Tongue (tissue), 2 donors: Measurements from ENCODE around the gene GSTT2B. TPM values are rescaled to one million over a fixed set of nuclear protein-coding genes. Genes with fewer than 3 reads are reported as not detected.
A peak's percentile ranks its signal among the peaks of the same experiment; 100 is the strongest.
"Not testable (repeated sequence)": the region's sequence is repeated elsewhere in the genome, so short reads cannot be mapped to it uniquely, and the experiment has no call there.

ENCODE experiments used
- DNase-seq: peaks from one replicate; pipeline ENCODE4 v3.0.0-alpha.2; 2015
- total RNA-seq: library from RNA; depleted of rRNA; stranded (reverse); fragments of >200 nt; gene quantifications from one replicate; pipeline ENCODE4 v1.2.3, GENCODE V29; 2014

GSTT2B gene
- total RNA-seq, 1 donor from 2014 or later = 5.8 TPM

DNA sequence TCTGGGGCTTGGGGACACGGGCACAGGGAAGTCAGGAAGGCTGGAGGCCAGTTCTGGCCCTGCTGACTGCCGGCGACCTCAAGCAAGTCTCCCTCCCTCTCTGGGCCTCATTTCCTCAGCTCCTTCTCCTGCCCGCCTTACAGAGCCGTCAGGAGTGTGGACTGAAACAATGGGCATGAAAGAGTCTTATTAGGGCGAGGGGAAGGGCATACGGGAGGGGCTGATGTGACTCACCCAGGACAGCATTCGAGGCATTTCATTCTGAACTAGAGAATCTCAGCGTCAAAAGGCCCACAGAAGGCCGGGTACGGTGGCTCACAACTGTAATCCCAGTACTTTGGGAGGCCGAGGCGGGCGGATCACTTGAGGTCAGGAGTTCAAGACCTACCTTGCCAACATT lies 20.8 kb downstream of the GSTT2B start:
- not testable (repeated sequence) for DNase-seq

DNA sequence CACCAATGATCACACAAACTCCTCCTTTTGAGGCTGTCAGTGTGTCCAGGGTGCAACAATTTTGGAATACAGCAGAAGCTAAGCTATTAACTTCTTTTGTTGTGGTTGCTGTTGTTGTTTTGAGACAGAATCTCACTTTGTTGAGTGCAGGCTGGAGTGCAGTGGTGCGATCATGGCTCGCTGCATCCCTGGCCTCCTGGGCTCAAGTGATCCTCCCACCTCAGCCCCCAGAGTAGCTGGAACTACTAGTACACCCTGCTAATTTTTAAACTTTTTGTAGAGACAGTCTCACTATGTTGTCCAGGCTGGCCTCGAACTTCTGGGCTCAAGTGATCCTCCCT lies 22.0 kb downstream of the GSTT2B start:
- no peak for DNase-seq

DNA sequence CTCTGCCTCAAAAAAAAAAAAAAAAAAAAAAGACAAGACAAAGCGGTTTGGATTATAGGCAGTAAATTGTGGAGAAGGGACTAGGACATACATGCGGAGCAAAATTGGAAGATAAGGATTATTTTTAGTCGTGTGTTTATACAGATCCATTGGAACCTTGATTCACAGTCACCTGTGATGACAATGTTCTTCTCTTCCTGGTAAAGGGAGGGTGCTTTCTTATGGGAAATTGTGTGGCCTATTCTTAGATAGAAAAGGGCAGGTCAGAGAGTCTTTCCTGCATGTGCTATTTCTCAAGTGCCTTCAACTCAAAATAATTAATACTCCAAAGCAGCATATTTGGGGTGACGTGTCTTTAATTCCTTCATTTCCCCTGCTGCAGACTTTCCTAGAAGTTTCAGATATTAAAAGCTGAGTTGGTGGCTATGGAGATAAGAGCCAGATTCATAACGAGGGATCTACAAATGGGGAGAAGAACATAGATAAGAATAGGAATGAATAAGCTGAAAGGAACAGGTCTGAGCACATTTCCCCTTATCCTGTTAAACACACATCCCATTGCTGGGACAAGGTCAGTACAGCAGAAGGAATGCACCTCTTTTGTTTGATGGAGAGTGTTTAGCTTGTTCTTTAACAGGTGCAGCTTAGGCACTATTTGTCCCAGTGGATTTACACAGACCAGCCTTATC lies 22.5 kb downstream of the GSTT2B start:
- no peak for DNase-seq

DNA sequence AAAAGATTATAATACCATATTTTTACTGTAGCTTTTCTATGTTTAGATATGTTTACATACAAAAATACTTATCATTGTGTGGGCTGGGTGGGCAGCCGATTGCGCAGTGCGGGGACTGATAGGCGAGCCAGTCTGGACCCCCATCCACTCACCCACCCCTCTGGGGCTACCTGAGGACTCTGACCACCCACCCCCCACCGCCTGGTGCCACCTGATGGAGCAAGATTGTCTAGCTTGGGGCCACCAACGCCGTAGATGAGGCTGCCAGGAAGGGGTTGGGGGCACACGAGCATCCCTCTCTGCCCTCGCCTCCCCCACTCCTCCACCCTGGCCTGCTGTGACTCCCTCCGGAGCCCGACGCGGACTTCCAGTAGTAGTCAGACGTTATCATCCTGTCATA lies 34.4 kb downstream of the GSTT2B start:
- no peak for DNase-seq

DNA sequence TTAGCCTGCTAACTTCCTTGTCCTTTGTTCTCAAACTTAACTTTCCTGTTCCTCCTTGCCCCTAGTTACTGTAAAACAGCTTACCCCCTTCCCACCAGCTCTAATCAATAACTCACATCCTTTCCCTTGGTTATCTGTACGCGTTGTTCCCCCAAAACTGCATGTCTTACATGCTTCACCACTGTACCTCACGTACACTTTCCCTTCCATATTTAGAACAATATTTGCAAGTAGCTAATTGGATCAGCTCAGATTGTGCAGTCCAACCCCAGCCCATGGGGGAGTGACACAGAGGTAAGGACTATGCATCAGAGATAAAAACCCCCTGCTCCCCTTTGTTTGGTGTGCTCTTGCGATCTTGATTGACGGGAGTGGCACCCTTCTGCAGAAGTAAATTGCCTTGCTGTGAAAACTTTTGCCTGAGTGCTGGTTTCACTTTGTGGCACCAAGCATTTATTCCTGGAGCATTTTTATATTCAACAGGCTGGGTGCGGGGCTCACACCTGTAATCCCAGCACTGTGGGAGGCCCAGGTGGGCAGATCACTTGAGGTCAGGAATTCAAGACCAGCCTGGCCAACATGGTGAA lies 35.9 kb downstream of the GSTT2B start:
- no peak for DNase-seq

DNA sequence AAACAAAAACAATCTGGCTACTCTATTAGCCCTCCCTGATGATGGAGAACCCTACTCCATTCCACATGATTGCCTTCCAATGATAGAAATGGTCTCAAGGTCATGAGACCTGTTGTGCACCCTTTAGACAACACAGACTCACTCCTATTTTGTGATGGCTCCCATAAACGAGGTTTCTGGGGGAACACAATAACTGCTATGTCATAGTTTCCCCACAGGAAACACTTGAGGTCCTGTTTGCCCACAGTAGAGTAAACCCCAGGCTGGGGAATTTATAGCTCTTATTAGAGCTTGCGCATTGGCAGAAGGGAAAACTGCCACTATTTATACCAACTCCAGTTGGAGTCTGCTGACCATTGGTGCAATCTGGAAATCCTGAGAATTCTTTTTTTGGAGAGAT lies 38.1 kb downstream of the GSTT2B start:
- DNase-seq = no peak

DNA sequence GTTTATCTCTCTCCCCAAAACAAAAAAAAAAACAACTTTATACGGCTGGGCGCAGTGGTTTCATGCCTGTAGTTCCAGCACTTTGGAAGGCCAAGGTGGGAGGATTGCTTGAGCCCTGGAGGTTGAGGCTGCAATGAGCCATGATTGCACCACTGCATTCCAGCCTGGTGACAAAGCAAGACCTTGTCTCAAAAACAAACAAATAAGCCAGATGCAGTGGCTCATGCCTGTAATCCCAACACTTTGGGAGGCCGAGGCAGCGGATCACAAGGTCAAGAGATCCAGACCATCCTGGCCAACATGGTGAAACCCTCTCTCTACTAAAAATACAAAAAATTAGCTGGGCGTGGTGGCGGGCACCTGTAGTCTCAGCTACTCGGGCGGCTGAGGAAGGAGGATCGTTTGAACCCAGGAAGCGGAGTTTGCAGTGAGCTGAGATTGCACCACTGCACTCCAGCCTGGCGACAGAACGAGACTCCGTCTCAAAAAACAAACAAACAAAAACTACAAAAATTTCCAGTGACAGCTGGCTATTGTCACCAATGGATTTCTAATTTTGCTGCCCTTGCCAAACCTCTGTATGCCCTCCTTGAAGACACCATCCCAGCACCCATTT lies 39.3 kb downstream of the GSTT2B start:
- DNase-seq = peak; percentile 0

DNA sequence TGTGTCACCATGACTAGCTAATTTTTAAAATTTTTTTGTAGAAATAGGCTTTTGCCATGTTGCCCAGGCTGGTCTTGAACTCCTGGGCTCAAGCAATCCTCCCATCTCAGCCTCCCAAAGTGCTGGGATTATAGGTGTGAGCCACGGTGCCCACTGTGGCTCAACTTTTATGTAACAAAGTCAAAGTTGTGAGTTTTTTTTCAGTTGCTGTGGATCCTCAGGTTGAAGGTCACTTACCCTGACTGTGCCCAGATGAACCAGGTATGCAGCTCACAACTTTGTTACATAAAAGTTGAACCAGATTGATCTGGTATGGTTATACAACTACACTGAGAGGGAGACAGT lies 40.8 kb downstream of the GSTT2B start:
- DNase-seq = peak; percentile 0

DNA sequence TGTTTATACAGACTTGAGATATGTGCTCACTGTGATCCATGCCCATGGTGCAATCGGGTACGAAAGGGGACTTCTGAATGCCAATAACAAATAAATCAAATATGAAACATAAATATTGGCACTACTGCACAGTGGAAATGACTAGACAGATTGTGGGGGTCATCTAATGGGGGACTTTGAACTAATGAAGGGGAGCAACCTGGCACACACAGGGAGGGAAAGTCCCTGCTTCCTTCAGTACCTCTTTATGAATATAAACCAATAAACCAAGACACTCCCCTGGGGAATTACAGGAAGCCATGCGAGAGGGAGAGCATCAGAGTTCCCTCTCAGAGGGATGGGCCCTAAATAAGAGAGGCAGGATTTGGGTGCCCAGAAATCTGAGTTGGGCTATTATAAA lies 45.7 kb downstream of the GSTT2B start:
- no peak for DNase-seq

DNA sequence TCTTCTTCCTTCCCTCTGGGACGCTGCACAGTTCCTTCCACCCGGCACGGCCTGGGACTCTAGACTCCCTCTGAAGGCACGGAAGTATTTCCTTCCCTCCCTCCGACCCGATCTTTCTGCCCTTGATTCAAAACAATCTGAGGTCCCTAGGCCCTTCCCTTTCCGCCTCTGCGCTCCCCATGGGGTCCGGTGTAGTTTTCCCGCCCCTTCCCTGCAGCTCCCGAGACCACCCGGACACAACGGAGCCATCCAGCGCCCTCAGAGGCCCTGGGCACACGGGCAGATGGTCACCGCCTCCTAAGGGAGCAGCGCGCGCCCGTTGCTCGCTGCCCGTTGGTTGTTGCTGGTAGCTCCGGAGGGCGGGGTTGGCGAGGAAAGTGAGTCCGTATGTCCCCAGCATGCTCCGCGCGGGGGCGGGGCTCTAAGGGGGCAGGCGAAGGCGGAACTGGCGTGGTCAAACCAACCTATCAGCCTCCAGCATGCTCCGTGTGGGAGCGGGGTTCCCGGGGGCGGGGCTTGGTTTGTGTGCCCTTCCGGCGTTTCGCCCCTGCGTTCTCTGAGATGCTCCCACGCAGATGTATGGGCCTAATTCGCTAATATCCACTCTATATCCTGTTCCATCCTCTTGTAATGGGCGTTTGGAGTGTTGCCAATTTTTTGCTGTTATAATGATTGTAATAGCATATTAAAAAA lies 47.2 kb downstream of the GSTT2B start:
- peak; percentile 100 for DNase-seq

DNA sequence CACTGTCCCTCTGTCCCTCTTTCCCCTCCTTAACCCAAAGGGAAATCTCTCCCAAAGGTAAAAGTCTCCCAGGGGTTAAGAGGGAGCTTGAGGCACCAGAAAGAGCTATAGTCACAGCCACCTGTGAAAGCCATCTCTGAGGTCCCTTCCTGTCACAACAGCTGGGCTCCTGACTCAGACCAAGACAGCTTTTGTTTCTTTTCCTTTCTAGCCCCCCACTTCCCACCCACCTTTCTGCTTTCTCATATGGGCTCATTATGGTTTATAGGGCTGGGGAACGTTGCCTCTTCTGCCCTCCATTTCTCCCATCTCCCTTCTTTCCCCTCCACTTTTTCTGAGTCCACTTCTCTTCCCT lies 47.7 kb downstream of the GSTT2B start:
- peak; percentile 38 for DNase-seq

DNA sequence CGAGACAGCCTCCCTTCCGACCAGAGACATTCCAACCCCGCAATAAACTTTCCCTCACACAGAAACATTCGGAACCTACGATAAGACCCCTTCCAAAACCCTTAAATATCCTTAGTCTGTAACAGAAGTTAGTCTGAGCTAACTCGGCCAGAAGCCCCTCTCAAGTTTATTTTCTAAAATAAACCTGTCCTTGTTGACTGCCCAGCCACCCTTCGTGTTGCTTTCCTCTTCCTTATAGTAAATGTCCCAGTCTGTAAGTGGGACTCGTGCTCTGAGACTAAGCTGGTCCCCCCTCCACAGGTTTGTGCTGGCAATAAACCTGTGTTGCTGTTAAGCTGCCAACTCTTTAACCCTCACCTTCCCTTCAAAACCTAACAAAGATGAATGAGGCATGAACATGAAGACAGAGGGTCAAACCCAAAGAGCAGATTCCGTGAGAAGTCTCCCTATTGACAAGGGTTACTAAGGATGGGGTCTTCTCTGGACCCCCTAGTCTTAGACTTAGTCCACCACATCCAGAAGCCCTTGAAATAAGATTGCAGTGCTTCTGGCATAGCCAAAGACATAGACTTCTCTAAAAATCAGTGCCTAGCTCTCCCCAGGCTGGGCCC lies 48.6 kb downstream of the GSTT2B start:
- no peak for DNase-seq

DNA sequence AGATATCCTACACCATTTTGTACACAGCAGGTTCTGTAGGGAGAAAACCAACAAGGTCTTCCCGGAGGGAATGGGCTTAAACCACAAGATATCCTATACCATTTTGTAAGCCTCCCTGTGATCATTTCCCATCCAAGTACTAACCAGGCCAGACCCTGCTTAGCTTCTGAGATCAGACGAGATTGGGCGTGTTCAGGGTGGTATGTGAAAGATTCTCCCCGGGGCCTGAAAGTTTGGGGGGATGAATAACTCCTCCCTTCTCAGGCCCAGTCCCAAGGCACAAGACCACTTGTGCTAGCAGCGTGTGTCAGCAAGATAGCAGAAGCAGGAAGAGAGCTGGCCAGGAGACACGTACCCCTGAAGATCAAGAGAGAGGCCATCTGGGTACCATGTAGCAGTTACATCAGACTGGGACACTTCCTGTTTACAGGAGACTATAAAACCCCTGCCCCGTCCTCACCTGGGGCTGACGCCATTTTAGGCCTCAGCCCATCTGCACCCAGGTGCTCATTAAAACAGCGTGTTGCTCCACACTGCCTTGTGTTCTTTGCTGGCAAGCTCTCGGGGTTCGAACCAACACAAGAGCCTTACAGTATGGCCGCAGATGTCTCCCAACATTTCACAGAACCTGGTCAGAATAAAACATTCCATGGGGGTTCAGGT lies 49.5 kb downstream of the GSTT2B start:
- DNase-seq = no peak

DNA sequence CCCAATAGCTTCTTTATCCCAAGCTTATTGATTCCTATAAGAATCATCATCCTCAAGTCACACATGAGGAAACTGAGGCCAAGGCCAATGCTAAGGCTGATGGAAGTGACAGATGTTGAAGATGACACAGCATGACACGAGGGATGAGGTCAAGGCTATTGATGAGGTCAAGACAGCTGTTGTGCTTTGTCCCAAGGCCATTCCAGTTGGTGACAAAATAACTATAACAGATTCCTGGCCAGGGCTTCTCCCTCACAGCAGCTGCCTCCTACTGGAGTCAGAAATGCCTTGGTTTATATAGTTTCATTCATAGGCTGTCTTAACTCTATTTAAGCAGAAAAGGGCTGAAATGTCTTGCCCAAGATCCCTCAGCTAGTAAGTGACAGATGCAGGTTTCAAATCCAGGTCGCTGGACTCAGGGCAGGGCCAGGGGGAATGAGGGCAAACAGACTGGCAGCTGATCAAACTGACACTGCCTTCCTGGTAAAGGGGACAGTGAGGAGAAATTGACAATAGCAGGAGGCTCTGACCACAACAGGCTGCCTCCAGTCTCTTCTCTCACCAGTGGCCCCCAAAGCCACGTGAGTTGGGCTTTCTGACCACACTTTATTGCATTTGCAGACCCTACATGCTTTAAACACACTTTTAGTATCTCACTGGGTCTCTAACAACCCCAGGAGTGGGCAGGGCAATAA lies 50.4 kb downstream of the GSTT2B start:
- DNase-seq = peak; percentile 45

DNA sequence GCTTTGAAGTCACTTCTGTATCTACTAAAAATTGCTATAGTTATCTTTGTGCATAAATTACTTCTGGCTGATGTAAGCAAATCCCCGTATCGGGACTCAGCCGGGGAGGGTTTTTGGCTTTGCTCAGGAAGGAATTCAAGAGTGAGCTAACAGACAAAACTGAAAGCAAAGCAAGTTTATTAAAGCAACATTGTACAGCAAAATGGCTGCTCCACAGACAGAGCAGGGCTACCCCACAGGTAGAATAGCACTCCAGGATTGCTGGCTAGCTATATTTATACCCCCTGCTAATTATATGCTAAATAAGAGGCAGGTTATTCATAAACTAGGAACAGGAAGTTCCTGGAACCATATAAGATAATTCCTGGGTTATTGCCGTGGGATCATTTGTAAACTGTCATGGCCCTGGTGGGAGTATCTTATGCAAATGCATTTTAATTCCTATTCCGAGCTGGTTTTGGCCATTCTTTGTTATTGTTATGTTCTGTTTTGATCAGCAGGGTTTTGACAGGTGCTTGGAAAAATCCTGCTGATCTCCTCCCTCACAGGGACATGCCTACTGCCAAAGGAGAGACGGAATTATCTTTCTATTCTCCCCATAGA lies 51.6 kb downstream of the GSTT2B start:
- DNase-seq = peak; percentile 53

DNA sequence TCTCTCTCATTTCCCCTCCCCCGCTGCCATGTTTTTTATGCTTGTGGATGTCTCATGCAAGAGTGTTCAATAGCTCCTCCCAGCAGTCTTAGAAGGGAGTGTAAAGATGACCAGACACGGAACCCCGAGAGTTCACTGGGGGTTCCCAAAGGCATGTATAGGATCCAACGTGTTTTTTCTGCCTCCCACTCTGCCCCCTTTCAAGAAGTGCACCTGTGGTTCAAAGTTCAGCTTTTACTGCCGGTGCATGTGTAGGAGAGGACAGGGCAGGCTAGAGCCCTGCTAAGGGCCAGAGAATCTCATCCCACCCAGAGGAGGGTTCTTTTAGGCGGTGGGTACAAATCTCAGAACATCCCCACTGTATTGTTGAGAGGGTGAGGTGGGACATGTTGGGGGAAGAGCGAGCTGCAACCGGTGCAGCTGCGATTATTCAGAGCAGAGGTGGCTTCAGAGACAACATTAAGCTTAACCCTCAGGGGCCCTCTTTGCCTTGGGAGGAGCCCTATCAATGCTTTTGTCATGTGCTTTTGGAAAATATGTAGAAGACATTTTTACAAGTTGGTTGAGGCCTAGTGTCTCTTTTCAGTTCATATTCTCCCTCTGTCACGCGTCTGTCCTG lies 52.3 kb downstream of the GSTT2B start:
- no peak for DNase-seq

DNA sequence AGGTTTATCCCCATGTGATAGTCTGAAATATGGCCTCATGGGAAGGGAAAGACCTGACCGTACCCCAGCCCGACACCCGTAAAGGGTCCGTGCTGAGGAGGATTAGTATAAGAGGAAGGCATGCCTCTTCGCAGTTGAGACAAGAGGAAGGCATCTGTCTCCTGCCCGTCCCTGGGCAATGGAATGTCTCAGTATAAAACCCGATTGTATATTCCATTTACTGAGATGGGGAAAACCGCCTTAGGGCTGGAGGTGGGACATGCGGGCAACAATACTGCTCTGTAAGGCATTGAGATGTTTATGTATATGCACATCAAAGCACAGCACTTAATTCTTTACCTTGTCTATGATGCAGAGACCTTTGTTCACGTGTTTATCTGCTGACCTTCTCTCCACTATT lies 53.6 kb downstream of the GSTT2B start:
- not testable (repeated sequence) for DNase-seq
